ENCODE data around the gene APOL6.

The APOL6 gene

GRCh38 chr22:35712672-35713071 lies 64.4 kb downstream of the APOL6 start:
- Histone ChIP-seq H3K4me3 (ENCODE audit: low read depth, low read length) (no peak overlapping the region), H3K27ac (ENCODE audit: extremely low read depth, low read depth, low read length) (no peak overlapping the region), H3K9me3 (ENCODE audit: control insufficient read depth, insufficient read depth, low read depth, low read length) (no peaks in the 10 kb centered on the region), H3K36me3 (ENCODE audit: control insufficient read depth in 2 of 2, insufficient read depth in 1 of 2, low read length in 2 of 2) (no peaks in the 10 kb centered on the region), H3K4me1 (ENCODE audit: control insufficient read depth, insufficient read depth, low read length) (no peaks in the 10 kb centered on the region)
- ChIA-PET CTCF (interaction anchor here (0.6 kb wide), 1 partner anchor 12 kb away, joined by 4 read pairs; no protein-coding TSS in a partner anchor), POLR2A (no interaction called here)
- TF ChIP-seq ZNF76 (tag by site-specific recombination; IDR thresholded peaks at IDR 0.05; ENCODE audit: borderline replicate concordance, low read depth), result no peak
- TF ChIP-seq YY1 (tag by site-specific recombination; IDR thresholded peaks at IDR 0.05), result no peak
- no peak for TF ChIP-seq ZNF501 (tag by site-specific recombination; IDR thresholded peaks at IDR 0.05)

GRCh38 chr22:35717572-35717971 lies 69.3 kb downstream of the APOL6 start, which contains the start of gene APOL5:
Gene APOL5, plus strand, starts transcription at chr22:35717872. Its CDS starts 0 bp downstream, at chr22:35717872.
- CTCF ChIA-PET, result interaction anchor here (0.9 kb wide), 1 partner anchor 9 kb away, joined by 3 read pairs; no protein-coding TSS in a partner anchor
- no peaks in the 10 kb centered on the region for H3K4me1 ChIP-seq (ENCODE audit: control insufficient read depth, insufficient read depth, low read length)
- TF ChIP-seq ZNF398 (tag by site-specific recombination; IDR thresholded peaks at IDR 0.05) (no peak), PRDM6 (tag by site-specific recombination; IDR thresholded peaks at IDR 0.05) (no peak), ZNF404 (tag by site-specific recombination; IDR thresholded peaks at IDR 0.05) (no peak), GLIS2 (tag by site-specific recombination; IDR thresholded peaks at IDR 0.05) (no peak), ZNF175 (tag by site-specific recombination; IDR thresholded peaks at IDR 0.05) (no peak), ZBTB7A (tag by site-specific recombination; IDR thresholded peaks at IDR 0.05; ENCODE audit: low read depth) (no peak)
- POLR2A ChIA-PET, result no interaction called here
- H3K4me3 ChIP-seq (ENCODE audit: low read depth, low read length), result no peak within 1 kb of the TSS
- no peak within 1 kb of the TSS for H3K27ac ChIP-seq (ENCODE audit: extremely low read depth, low read depth, low read length)
- no peaks in the 10 kb centered on the region for H3K9me3 ChIP-seq (ENCODE audit: control insufficient read depth, insufficient read depth, low read depth, low read length)
- H3K36me3 ChIP-seq (ENCODE audit: control insufficient read depth in 2 of 2, insufficient read depth in 1 of 2, low read length in 2 of 2), result no peaks in the 10 kb centered on the region
